Aorta (tissue), 5 donors: ENCODE results near the gene UMODL1. TPM values are rescaled to one million over a fixed set of nuclear protein-coding genes. Genes with fewer than 3 reads are reported as not detected.

Source experiments
- ATAC-seq: fragments of 200-7000 bp; cut with Tn5 transposase; one replicate; pipeline ENCODE4 v1.9.1; 2022; ENCODE audit warnings: moderate library complexity; ENCODE audit not compliant: low FRiP score
- DNase-seq, 2 donors: peaks; one replicate each; pipeline ENCODE4 v3.0.0-alpha.2; 2020
- H3K27ac ChIP-seq, 2 donors: one replicate each; pipeline ENCODE4 v1.5.1; 2013; ENCODE audit warnings: low read length in 2 of 2, mild to moderate bottlenecking in 2 of 2, moderate library complexity in 2 of 2, control low read depth in 1 of 2, inconsistent platforms in 1 of 2, low read depth in 1 of 2
- H3K27me3 ChIP-seq, 2 donors: one replicate each; pipeline ENCODE4 v1.6.1; 2013; ENCODE audit warnings: control low read depth in 1 of 2, low read length in 1 of 2, mild to moderate bottlenecking in 1 of 2, moderate library complexity in 1 of 2; ENCODE audit not compliant: insufficient read depth in 2 of 2, control insufficient read depth in 1 of 2
- H3K36me3 ChIP-seq, 2 donors: one replicate each; pipeline ENCODE4 v1.6.1; 2013; ENCODE audit warnings: control low read depth in 1 of 2, low read length in 1 of 2, mild to moderate bottlenecking in 1 of 2; ENCODE audit not compliant: insufficient read depth in 2 of 2, control insufficient read depth in 1 of 2
- H3K4me1 ChIP-seq, 2 donors: one replicate each; pipeline ENCODE4 v1.6.1; 2013; ENCODE audit warnings: low read length in 2 of 2, control low read depth in 1 of 2, mild to moderate bottlenecking in 1 of 2, moderate library complexity in 1 of 2; ENCODE audit not compliant: insufficient read depth in 2 of 2, control insufficient read depth in 1 of 2
- H3K4me3 ChIP-seq, 2 donors: one replicate each; pipeline ENCODE4 v1.5.1; 2013; ENCODE audit warnings: low read length in 2 of 2, control low read depth in 1 of 2, mild to moderate bottlenecking in 1 of 2
- H3K9me3 ChIP-seq: one replicate; pipeline ENCODE4 v1.6.1; 2013; ENCODE audit warnings: mild to moderate bottlenecking, low read length; ENCODE audit not compliant: control insufficient read depth
- WGBS, 2 donors: extraction: QIAGEN DNeasy Blood & Tissue Kit; methylation state at CpG; one replicate each; pipeline ENCODE4 v1.1.7; 2013; 5-methylcytosine and 5-hydroxymethylcytosine counted together
- intact Hi-C, 2 donors: fragments of 100-400 bp; cut with DNase I; formaldehyde crosslinking; loops; one replicate each; pipeline versions ENCODE4 v1.14.2 to v1.15.0; 2022
- long read RNA-seq, 2 donors: library from polyadenylated mRNA; unstranded; transcript quantifications; one replicate each; pipeline ENCODE4 v2.0.0, GENCODE V29; 2020 to 2021
- polyA plus RNA-seq, 2 donors: library from polyadenylated mRNA; stranded (reverse); fragments of 200-250 nt; gene quantifications; one replicate each; pipeline ENCODE4 v1.2.3, GENCODE V29; 2013
- total RNA-seq, 2 donors: library from RNA; stranded (reverse); fragmentation: NEBNext Ultra II Directional; extraction: Animal tissue kit (Norgen Biotek cat#: 25700); gene quantifications; one replicate each; pipeline ENCODE4 v1.2.1, GENCODE V29; 2021
- donor health status: healthy with polysubstance abuse.
- donor health status: Bipolar disorder and iron deficiency.
- donor health status: DM: no; HTN: no; CAD: no.
- donor health status: DM: no; HTN: no; CAD: no.
- donor health status: DM: yes; HTN: yes; CAD: no.

UMODL1 gene
- under 1 TPM in 1 of 2 donors, not detected in 1; 0.45 TPM for total RNA-seq
- polyA plus RNA-seq, result not detected
- long read RNA-seq, donor 1, result 0 reads
- long read RNA-seq, donor 2, result 0 reads

GRCh38 chr21:42071146-42071737 is at the start of gene UMODL1:
UMODL1 (plus strand) TSS chr21:42071317; CDS start chr21:42071317, 0 bp downstream.
- Histone ChIP-seq H3K4me3 (no peak within 1 kb of the TSS), H3K4me1 (no peaks in the 10 kb centered on the region), H3K27ac (no peak within 1 kb of the TSS), H3K36me3 (no peaks in the 10 kb centered on the region), H3K9me3 (no peaks in the 10 kb centered on the region), H3K27me3 (no peaks in the 10 kb centered on the region)
- 93% methylated on average over 13 of the region's 13 CpGs for WGBS, 2 donors
- peak; percentile 36 for ATAC-seq
- intact Hi-C loops, result no loop called here
- peak in 1 of 2 donors; percentile 67 for DNase-seq

DNA sequence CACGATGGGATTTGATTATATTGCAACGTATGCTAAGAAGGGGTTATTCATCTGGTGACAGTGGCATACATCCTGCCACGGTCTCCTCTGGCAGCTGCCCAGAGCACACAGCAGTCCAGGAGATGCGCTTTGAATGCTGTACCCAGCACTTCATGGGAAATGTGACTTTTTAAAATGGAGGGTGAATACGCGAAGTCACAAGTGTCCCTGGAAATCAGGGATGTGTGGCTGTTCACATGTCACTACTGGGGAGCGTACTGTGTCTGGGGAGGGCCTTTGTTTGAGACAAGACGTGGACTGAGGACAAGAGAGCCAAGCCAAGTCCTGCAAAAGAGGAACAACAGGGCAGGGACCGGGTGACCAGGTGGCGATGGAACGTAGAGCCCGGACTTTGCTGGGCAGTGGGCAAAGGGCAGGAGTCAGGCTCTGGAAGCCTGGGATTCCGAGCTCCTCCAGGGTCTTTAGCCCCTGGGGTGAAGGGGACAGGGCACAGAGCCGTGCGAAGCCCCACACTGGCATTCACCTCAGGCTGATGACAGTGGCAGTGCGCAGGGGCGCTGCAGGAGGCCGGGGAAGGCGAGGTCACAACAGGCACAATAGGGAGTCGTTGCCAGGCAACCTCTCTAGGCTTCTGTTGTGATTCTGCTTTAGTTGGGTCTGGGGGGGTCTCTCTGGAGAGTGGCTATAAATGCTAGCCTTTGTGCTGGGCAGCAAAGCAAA is 49.6 kb upstream of the UMODL1 start:
- Histone ChIP-seq H3K9me3 (no peaks in the 10 kb centered on the region), H3K27ac (no peak overlapping the region), H3K36me3 (no peaks in the 10 kb centered on the region), H3K4me3 (no peak overlapping the region), H3K27me3 (no peaks in the 10 kb centered on the region), H3K4me1 (no peaks in the 10 kb centered on the region)
- ATAC-seq (no peak), DNase-seq (no peak)
- 78 to 83% methylated on average over 20 of the region's 20 CpGs for WGBS, 2 donors
- intact Hi-C loops, result no loop called here

GRCh38 chr21:42022091-42022430 is 49.1 kb upstream of the UMODL1 start:
- intact Hi-C loops, result no loop called here
- Histone ChIP-seq H3K4me1 (no peaks in the 10 kb centered on the region), H3K4me3 (no peak overlapping the region), H3K27ac (no peak overlapping the region), H3K9me3 (no peaks in the 10 kb centered on the region), H3K36me3 (no peaks in the 10 kb centered on the region), H3K27me3 (no peaks in the 10 kb centered on the region)
- ATAC-seq, result peak; percentile 13
- no peak for DNase-seq
- 64 to 76% methylated on average over 12 of the region's 12 CpGs for WGBS, 2 donors

DNA sequence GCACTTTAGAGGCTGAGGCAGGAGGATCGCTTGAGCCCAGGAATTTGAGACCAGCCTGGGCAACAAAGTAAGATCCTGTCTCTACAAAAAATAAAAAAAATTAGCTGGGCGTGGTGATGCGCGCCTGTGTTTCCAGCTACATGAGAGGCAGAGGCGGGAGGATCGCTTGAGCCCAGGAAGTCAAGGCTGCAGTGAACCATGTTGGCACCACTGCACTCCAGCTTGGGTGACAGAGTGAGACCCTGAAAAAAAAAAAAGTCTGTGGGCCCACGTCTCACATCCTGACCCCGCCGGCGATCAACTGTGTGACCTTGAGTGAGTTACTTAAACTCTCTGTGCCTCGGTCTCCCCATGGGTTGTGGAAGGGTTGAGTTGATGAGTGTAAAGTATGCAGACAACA is 48.2 kb upstream of the UMODL1 start:
- intact Hi-C loops, result no loop called here
- DNase-seq, result peak in 1 of 2 donors; percentile 49
- no peaks in the 10 kb centered on the region for H3K9me3 ChIP-seq
- H3K4me3 ChIP-seq, result no peak overlapping the region
- no peaks in the 10 kb centered on the region for H3K4me1 ChIP-seq
- no peaks in the 10 kb centered on the region for H3K36me3 ChIP-seq
- no peaks in the 10 kb centered on the region for H3K27me3 ChIP-seq
- ATAC-seq, result no peak
- H3K27ac ChIP-seq, result no peak overlapping the region
- WGBS, 2 donors, result 98 to 99% methylated on average over 11 of the region's 11 CpGs

DNA sequence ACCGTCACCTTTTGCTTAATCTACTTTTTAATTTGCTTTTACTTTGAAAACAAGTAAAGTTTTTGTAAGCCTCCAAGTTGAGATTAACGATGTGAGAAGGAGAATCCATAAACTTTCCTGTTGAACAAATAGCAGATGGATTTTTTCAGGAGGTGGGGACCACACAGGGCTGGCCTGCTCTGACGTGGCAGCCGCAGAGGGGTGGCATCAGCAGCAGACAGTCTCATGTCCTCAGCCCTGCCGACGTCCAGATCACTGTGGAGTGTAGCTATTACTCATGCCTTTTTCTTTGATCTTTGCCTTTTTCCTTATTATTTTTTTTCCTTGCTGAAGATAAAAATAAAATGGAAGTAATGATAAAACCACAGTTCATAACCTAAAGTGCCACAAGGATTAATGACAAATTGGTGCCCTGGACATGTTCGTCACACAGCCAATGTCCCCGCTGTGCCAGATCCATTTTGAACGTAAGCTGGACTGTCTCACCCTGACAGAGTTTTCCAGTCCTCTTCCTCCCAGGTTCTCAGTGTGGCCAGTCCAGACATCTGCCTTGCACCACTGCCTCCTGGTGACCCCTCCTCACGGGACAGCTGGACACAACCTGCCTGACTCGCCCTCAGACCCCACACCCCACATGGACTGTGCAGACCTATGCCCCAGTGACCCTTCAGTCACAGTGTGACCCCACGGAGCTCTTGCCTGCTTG is 45.6 kb upstream of the UMODL1 start:
- intact Hi-C loops, result no loop called here
- H3K9me3 ChIP-seq, result no peaks in the 10 kb centered on the region
- DNase-seq, result peak in 1 of 2 donors; percentile 60

DNA sequence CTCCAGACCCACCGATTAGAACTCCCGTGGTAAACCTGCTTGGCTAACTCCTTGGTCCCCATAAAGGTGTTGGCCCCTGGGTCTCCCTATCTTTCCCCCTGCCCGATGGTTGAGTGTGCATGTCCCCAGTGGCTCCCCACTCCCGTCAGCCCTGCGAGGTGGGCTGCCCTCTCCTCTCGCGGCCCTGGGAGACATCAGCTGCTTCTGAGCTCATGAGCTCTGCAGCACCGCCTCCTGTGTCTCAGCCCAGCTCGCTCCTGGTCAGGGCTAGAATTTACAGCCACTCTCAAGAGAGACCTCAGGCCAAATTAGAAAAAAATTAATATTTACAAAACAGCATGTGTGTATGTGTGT is 45.1 kb upstream of the UMODL1 start:
- Histone ChIP-seq H3K36me3 (no peaks in the 10 kb centered on the region), H3K4me3 (no peak overlapping the region), H3K9me3 (no peaks in the 10 kb centered on the region), H3K27me3 (no peaks in the 10 kb centered on the region), H3K27ac (no peak overlapping the region), H3K4me1 (no peaks in the 10 kb centered on the region)
- intact Hi-C loops, result no loop called here
- ATAC-seq (no peak), DNase-seq (peak in 1 of 2 donors; percentile 54)
- 80 to 84% methylated on average over 9 of the region's 9 CpGs for WGBS, 2 donors

More for the DNA sequence above, 45.6 kb upstream of the UMODL1 start:
- no peaks in the 10 kb centered on the region for H3K27me3 ChIP-seq
- no peaks in the 10 kb centered on the region for H3K4me1 ChIP-seq
- no peak for ATAC-seq
- H3K36me3 ChIP-seq, result no peaks in the 10 kb centered on the region
- H3K27ac ChIP-seq, result no peak overlapping the region
- no peak overlapping the region for H3K4me3 ChIP-seq
- 81 to 84% methylated on average over 12 of the region's 12 CpGs for WGBS, 2 donors

GRCh38 chr21:42027085-42027821 is 43.9 kb upstream of the UMODL1 start:
- intact Hi-C loops, result no loop called here
- no peak for ATAC-seq
- Histone ChIP-seq H3K9me3 (no peaks in the 10 kb centered on the region), H3K27me3 (no peaks in the 10 kb centered on the region), H3K27ac (no peak overlapping the region), H3K4me1 (no peaks in the 10 kb centered on the region), H3K36me3 (no peaks in the 10 kb centered on the region), H3K4me3 (no peak overlapping the region)
- 86 to 90% methylated on average over 5 to 6 of the region's 6 CpGs for WGBS, 2 donors
- no peak for DNase-seq

- no peaks in the 10 kb centered on the region for H3K4me1 ChIP-seq
- H3K9me3 ChIP-seq, result no peaks in the 10 kb centered on the region
- ATAC-seq, result no peak
- peak in 1 of 2 donors; percentile 66 for DNase-seq
- H3K4me3 ChIP-seq, result no peak overlapping the region
- 65 to 70% methylated on average over 26 of the region's 26 CpGs for WGBS, 2 donors
- H3K27me3 ChIP-seq, result no peaks in the 10 kb centered on the region
- intact Hi-C loops, result no loop called here
- H3K36me3 ChIP-seq, result no peaks in the 10 kb centered on the region
- peak overlapping the region in 1 of 2 donors; percentile 21 for H3K27ac ChIP-seq
Measured at GRCh38 chr21:42027822-42028765, 43.0 kb upstream of the UMODL1 start.
